RPMI8226 (cell line): ENCODE data around the gene VAPA.
A peak's percentile ranks its signal among the peaks of the same experiment; 100 is the strongest.

Experiments used
- DNase-seq: peaks from one replicate; pipeline ENCODE4 v3.0.0-alpha.2; 2015

Gene VAPA

GRCh38 chr18:9913526-9914333, at the start of gene VAPA:
Gene VAPA (plus strand): TSS chr18:9914016. CDS start chr18:9914257, 241 bp downstream.
- DNase-seq = peak; percentile 99

GRCh38 chr18:9865764-9866490, 47.9 kb upstream of the VAPA start:
- DNase-seq = no peak

- no peak for DNase-seq
These were observed 47.2 kb upstream of the VAPA start for GRCh38 chr18:9866627-9867026.

- no peak for DNase-seq
These were observed 46.7 kb upstream of the VAPA start for GRCh38 chr18:9867071-9867594.

- DNase-seq = no peak
These were observed 44.7 kb upstream of the VAPA start for GRCh38 chr18:9868857-9869714.

- DNase-seq = no peak
These were observed 43.9 kb upstream of the VAPA start for GRCh38 chr18:9869715-9870430.

GRCh38 chr18:9870431-9871008, 43.3 kb upstream of the VAPA start:
- no peak for DNase-seq

GRCh38 chr18:9871244-9871746, 42.5 kb upstream of the VAPA start:
- no peak for DNase-seq

- no peak for DNase-seq
These were observed 41.0 kb upstream of the VAPA start for GRCh38 chr18:9872823-9873222.

GRCh38 chr18:9874728-9875127, 39.1 kb upstream of the VAPA start:
- DNase-seq = no peak

- no peak for DNase-seq
These were observed 37.5 kb upstream of the VAPA start for GRCh38 chr18:9876212-9876866.

GRCh38 chr18:9876867-9877654, 36.8 kb upstream of the VAPA start:
- DNase-seq = no peak

GRCh38 chr18:9877655-9878014, 36.2 kb upstream of the VAPA start:
- no peak for DNase-seq

GRCh38 chr18:9878095-9878494, 35.7 kb upstream of the VAPA start:
- no peak for DNase-seq

- DNase-seq = no peak
These were observed 35.0 kb upstream of the VAPA start for GRCh38 chr18:9878783-9879242.

GRCh38 chr18:9884090-9884489, 29.7 kb upstream of the VAPA start:
- DNase-seq = no peak

- DNase-seq = no peak
These were observed 29.2 kb upstream of the VAPA start for GRCh38 chr18:9884532-9885140.

GRCh38 chr18:9885170-9886004, 28.4 kb upstream of the VAPA start, which contains the start of gene TXNDC2:
Gene TXNDC2 (plus strand): TSS chr18:9885973. CDS start chr18:9886681, 708 bp downstream.
- DNase-seq = no peak

- DNase-seq = no peak
These were observed 27.8 kb upstream of the VAPA start for GRCh38 chr18:9886005-9886348.
